H1 (cell line): ENCODE measurements around the gene ANKDD1A. TPM values are rescaled to one million over a fixed set of nuclear protein-coding genes. Genes with fewer than 3 reads are reported as not detected.

Experiments
- CTCF ChIA-PET: fragments of 300-600 bp; sonication (Branson Sonifier 250); formaldehyde crosslinking; loops from one replicate; lab custom pipeline; 2021; ENCODE audit not compliant: partially characterized antibody; lab: Charles Lee
- POLR2A ChIA-PET: fragments of 300-600 bp; sonication (Branson Sonifier 250); formaldehyde crosslinking; loops from one replicate; lab custom pipeline; 2021; ENCODE audit warnings: inconsistent platforms; ENCODE audit not compliant: partially characterized antibody; lab: Charles Lee
- DNase-seq, 2 experiments: peaks; one replicate each; pipeline versions ENCODE4 v3.0.0 to v3.0.0-alpha.2; 2010 to 2022; ENCODE audit warnings: low spot score in 2 of 2, low read depth in 1 of 2, mixed read lengths in 1 of 2
- FAIRE-seq: peaks from 2 replicates; lab custom pipeline; 2011; peaks lifted over from hg19 to GRCh38; lab: Jason Lieb, UNC
- H2AFZ ChIP-seq: 2 replicates; pipeline ENCODE4 v1.8.1; 2012; ENCODE audit warnings: low read length, inconsistent platforms
- H2AK5ac ChIP-seq: 2 replicates; pipeline ENCODE4 v1.6.1; 2013; ENCODE audit warnings: low read depth, low read length
- H2BK120ac ChIP-seq: replicated peaks from 2 replicates; pipeline ENCODE3; 2013; ENCODE audit warnings: low read depth, low read length, inconsistent platforms
- H2BK12ac ChIP-seq: 2 replicates; pipeline ENCODE4 v1.6.1; 2013; ENCODE audit warnings: low read depth, low read length
- H2BK15ac ChIP-seq: 2 replicates; pipeline ENCODE4 v1.6.1; 2013; ENCODE audit warnings: low read length
- H2BK20ac ChIP-seq: 2 replicates; pipeline ENCODE4 v1.6.1; 2013; ENCODE audit warnings: low read length
- H2BK5ac ChIP-seq: 2 replicates; pipeline ENCODE4 v1.6.1; 2013; ENCODE audit warnings: low read depth, low read length
- H3K14ac ChIP-seq: 2 replicates; pipeline ENCODE4 v1.6.1; 2013; ENCODE audit warnings: inconsistent platforms; ENCODE audit not compliant: insufficient read length
- H3K18ac ChIP-seq: 2 replicates; pipeline ENCODE4 v1.6.1; 2013; ENCODE audit warnings: low read length; ENCODE audit errors: extremely low read depth
- H3K23ac ChIP-seq: 2 replicates; pipeline ENCODE4 v1.6.1; 2013; ENCODE audit warnings: inconsistent platforms; ENCODE audit not compliant: insufficient read length
- H3K23me2 ChIP-seq: 2 replicates; pipeline ENCODE4 v1.6.1; 2013; ENCODE audit warnings: low read depth, low read length
- H3K27ac ChIP-seq: 2 replicates; pipeline ENCODE4 v1.6.1; 2011; ENCODE audit warnings: low read depth, low read length, inconsistent platforms
- H3K27me3 ChIP-seq, 4 experiments: replicated peaks in 1 of 4; 1 replicate in 1 of 4; 2 replicates in 3 of 4; pipeline versions ENCODE4 v1.6.1 to v1.8.1; 2011 to 2013; ENCODE audit warnings: low read length in 3 of 4, mild to moderate bottlenecking in 3 of 4, inconsistent platforms in 2 of 4, mixed read lengths in 2 of 4, moderate library complexity in 1 of 4; ENCODE audit not compliant: control insufficient read depth in 3 of 4, insufficient read depth in 3 of 4; ENCODE audit errors: extremely low read depth in 1 of 4
- H3K36me3 ChIP-seq, 4 experiments: 2 replicates each; pipeline versions ENCODE4 v1.6.1 to v1.8.1; 2011 to 2013; ENCODE audit warnings: mild to moderate bottlenecking in 4 of 4, low read length in 3 of 4, moderate library complexity in 2 of 4, control low read depth in 1 of 4, inconsistent platforms in 1 of 4; ENCODE audit not compliant: insufficient read depth in 4 of 4, control insufficient read depth in 2 of 4
- H3K4ac ChIP-seq: replicated peaks from 2 replicates; pipeline ENCODE3; 2013; ENCODE audit warnings: low read length, low read depth, mixed read lengths, inconsistent platforms; ENCODE audit not compliant: insufficient read length
- H3K4me1 ChIP-seq, 4 experiments: replicated peaks in 1 of 4; 1 replicate in 1 of 4; 2 replicates in 3 of 4; pipeline versions ENCODE4 v1.6.1 to v1.8.1; 2011 to 2013; ENCODE audit warnings: low read length in 3 of 4, inconsistent platforms in 2 of 4, mixed read lengths in 1 of 4; ENCODE audit not compliant: insufficient read depth in 4 of 4, control insufficient read depth in 3 of 4
- H3K4me2 ChIP-seq, 2 experiments: 2 replicates each; pipeline versions ENCODE4 v1.6.1 to v1.8.1; 2011 to 2013; ENCODE audit warnings: low read depth in 2 of 2, low read length in 2 of 2, control low read depth in 1 of 2, inconsistent platforms in 1 of 2, mild to moderate bottlenecking in 1 of 2; ENCODE audit not compliant: insufficient read depth in 1 of 2
- H3K4me3 ChIP-seq, 4 experiments: fragments of 200-600, 300-600 bp in 1 of 4; sonication (generic), shearing (Covaris generic), sonication (Bioruptor Twin) in 1 of 4; 2 replicates each; pipeline versions ENCODE4 v1.5.1 to v1.8.1; 2011 to 2016; ENCODE audit warnings: low read length in 4 of 4, low read depth in 3 of 4, control low read depth in 2 of 4, inconsistent platforms in 2 of 4, mild to moderate bottlenecking in 2 of 4, mixed read lengths in 1 of 4, moderate library complexity in 1 of 4; ENCODE audit not compliant: insufficient read depth in 2 of 4; ENCODE audit errors: extremely low read depth in 1 of 4
- H3K56ac ChIP-seq: replicated peaks from 2 replicates; pipeline ENCODE3; 2013; ENCODE audit warnings: low read depth, mild to moderate bottlenecking, mixed read lengths, low read length, inconsistent platforms; ENCODE audit not compliant: insufficient read length
- H3K79me1 ChIP-seq: 2 replicates; pipeline ENCODE4 v1.6.1; 2013; ENCODE audit warnings: low read depth, low read length, control low read depth
- H3K79me2 ChIP-seq, 2 experiments: 2 replicates each; pipeline versions ENCODE4 v1.6.1 to v1.8.1; 2012 to 2013; ENCODE audit warnings: low read length in 2 of 2, mild to moderate bottlenecking in 2 of 2, inconsistent platforms in 1 of 2; ENCODE audit not compliant: insufficient read depth in 2 of 2, control insufficient read depth in 1 of 2
- H3K9ac ChIP-seq, 4 experiments: replicated peaks in 1 of 4; 1 replicate in 1 of 4; 2 replicates in 3 of 4; pipeline versions ENCODE4 v1.6.1 to v1.8.1; 2011 to 2013; ENCODE audit warnings: low read depth in 3 of 4, low read length in 3 of 4, control low read depth in 2 of 4, mild to moderate bottlenecking in 2 of 4, moderate library complexity in 2 of 4, inconsistent platforms in 1 of 4; ENCODE audit errors: extremely low read depth in 1 of 4
- H3K9me3 ChIP-seq, 2 experiments: 2 replicates each; pipeline versions ENCODE4 v1.6.1 to v1.8.1; 2012 to 2013; ENCODE audit warnings: mild to moderate bottlenecking in 2 of 2, moderate library complexity in 2 of 2, control low read depth in 1 of 2, inconsistent platforms in 1 of 2, low read depth in 1 of 2, low read length in 1 of 2, mixed read lengths in 1 of 2; ENCODE audit not compliant: insufficient read depth in 2 of 2
- H4K20me1 ChIP-seq, 2 experiments: replicated peaks in 1 of 2; 2 replicates each; pipeline versions ENCODE3 to v1.8.1; 2011 to 2013; ENCODE audit warnings: inconsistent platforms in 2 of 2, low read length in 2 of 2, mild to moderate bottlenecking in 1 of 2; ENCODE audit not compliant: insufficient read depth in 2 of 2, control insufficient read depth in 1 of 2
- H4K5ac ChIP-seq: 2 replicates; pipeline ENCODE4 v1.6.1; 2013; ENCODE audit warnings: low read length, low read depth, mixed read lengths, inconsistent platforms; ENCODE audit not compliant: insufficient read length
- H4K8ac ChIP-seq: 2 replicates; pipeline ENCODE4 v1.8.0; 2013; ENCODE audit warnings: mild to moderate bottlenecking, moderate library complexity, low read length, inconsistent platforms; ENCODE audit not compliant: insufficient read depth; ENCODE audit errors: extremely low read depth
- H4K91ac ChIP-seq: replicated peaks from 2 replicates; pipeline ENCODE3; 2013; ENCODE audit warnings: low read length, mixed read lengths, inconsistent platforms; ENCODE audit not compliant: insufficient read length
- ATF2 ChIP-seq: IDR thresholded peaks from 2 replicates; pipeline ENCODE4 v1.6.1; 2012; ENCODE audit warnings: low read length, inconsistent platforms
- ATF3 ChIP-seq: IDR thresholded peaks from 2 replicates; pipeline ENCODE4 v1.6.1; 2011; ENCODE audit warnings: low read depth, mild to moderate bottlenecking, low read length; ENCODE audit not compliant: insufficient read depth
- BRCA1 ChIP-seq: IDR thresholded peaks from 2 replicates; pipeline ENCODE4 v1.6.1; 2012; ENCODE audit warnings: low read depth, low read length, improper control_type of control experiment
- CBX8 ChIP-seq: fragments of 300-800, 300-1000 bp; sonication (generic); IDR thresholded peaks from 2 replicates; pipeline ENCODE4 v1.7.1; 2016; ENCODE audit warnings: low read depth, low read length, borderline replicate concordance
- JUN ChIP-seq: IDR thresholded peaks from 2 replicates; pipeline ENCODE4 v1.6.1; 2011; ENCODE audit warnings: low read depth, mild to moderate bottlenecking, improper control_type of control experiment, low read length
- KDM5A ChIP-seq: fragments of 200-600 bp; IDR thresholded peaks from 2 replicates; pipeline ENCODE4 v1.7.1; 2012; ENCODE audit warnings: mild to moderate bottlenecking, low read length, inconsistent platforms, mixed read lengths
- POLR2AphosphoS5 ChIP-seq: IDR thresholded peaks from 2 replicates; pipeline ENCODE4 v1.6.1; 2011; ENCODE audit warnings: low read depth, low read length
- RFX5 ChIP-seq: IDR thresholded peaks from 2 replicates; pipeline ENCODE4 v1.6.1; 2011; ENCODE audit warnings: low read depth, low read length, improper control_type of control experiment, borderline replicate concordance
- SIRT6 ChIP-seq: IDR thresholded peaks from one replicate; pipeline ENCODE4 v1.7.1; 2012; ENCODE audit warnings: low read length, inconsistent platforms
- TAF1 ChIP-seq: IDR thresholded peaks from 2 replicates; pipeline ENCODE4 v1.6.1; 2011; ENCODE audit warnings: mild to moderate bottlenecking, low read depth, low read length
- TAF7 ChIP-seq: optimal IDR thresholded peaks from 2 replicates; pipeline ENCODE3; 2011; ENCODE audit warnings: low read depth, mild to moderate bottlenecking, inconsistent platforms, low read length, moderate library complexity, borderline replicate concordance
- YY1 ChIP-seq: IDR thresholded peaks from 2 replicates; pipeline ENCODE4 v1.6.1; 2011; ENCODE audit warnings: low read depth, mild to moderate bottlenecking, low read length
- WGBS, 2 experiments: shearing (Covaris generic) in 1 of 2; methylation state at CpG; one replicate each; pipeline versions ENCODE4 v1.1.6 to v1.1.7; 2013 to 2015; ENCODE audit warnings: low lambda C conversion rate in 2 of 2, mixed read lengths in 2 of 2, inconsistent platforms in 1 of 2, low coverage in 1 of 2, missing lambda C conversion rate in 1 of 2; ENCODE audit not compliant: insufficient replicate concordance in 2 of 2, insufficient coverage in 1 of 2, insufficient read length in 1 of 2; ENCODE audit errors: extremely low coverage in 1 of 2, missing lambda C conversion rate in 1 of 2; 5-methylcytosine and 5-hydroxymethylcytosine counted together
- polyA plus RNA-seq, 7 experiments: library from polyadenylated mRNA; depleted of rRNA in 3 of 7; stranded (reverse) in 5 of 7; unstranded in 2 of 7; fragments of >200 nt in 5 of 7; fragments of 200-250 nt in 2 of 7; gene quantifications; 1 replicate in 5 of 7; 2 replicates in 1 of 7; 4 replicates in 1 of 7; pipeline versions ENCODE4 v1.2.1 to v1.2.3, GENCODE V29; 2011 to 2013; ENCODE audit warnings: missing spikeins in 2 of 7, mixed read lengths in 2 of 7
- total RNA-seq: library from RNA; stranded (reverse); fragmentation: NEBNext Ultra II Directional; extraction: Animal tissue kit (Norgen Biotek cat#: 25700); gene quantifications from 2 replicates; pipeline ENCODE4 v1.2.1, GENCODE V29; 2021

The ANKDD1A gene
- total and polyA plus RNA-seq, 2 of the 8 experiments (the other 6 are each of a cell fraction or from before 2014, with no cell fraction given), result 4.1 to 5.0 TPM

DNA sequence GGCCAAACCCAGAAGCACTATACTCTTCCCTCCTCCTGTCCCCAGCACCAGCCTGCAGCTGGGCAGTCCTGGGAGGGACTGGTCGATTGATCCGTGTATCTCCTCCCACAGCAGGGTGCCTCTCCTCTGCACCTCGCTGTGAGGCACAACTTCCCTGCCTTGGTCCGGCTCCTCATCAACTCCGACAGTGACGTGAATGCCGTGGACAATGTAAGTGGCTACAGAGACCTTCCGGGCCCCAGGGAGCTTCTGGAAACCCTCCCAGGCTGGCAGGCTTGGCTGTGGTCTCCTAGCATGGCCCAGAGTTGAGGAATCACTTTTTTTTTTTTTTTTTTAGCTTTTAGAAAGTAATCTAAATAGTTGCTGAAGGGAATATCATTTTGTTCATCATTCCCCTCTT lies 30.7 kb downstream of the ANKDD1A start:
- no peak overlapping the region for H3K56ac ChIP-seq
- H3K14ac ChIP-seq, result no peak overlapping the region
- H3K18ac ChIP-seq, result no peak overlapping the region
- no peak overlapping the region for H2BK12ac ChIP-seq
- H3K23me2 ChIP-seq, result no peaks in the 10 kb centered on the region
- peaks cover 0 to 3% of the 10 kb centered on the region in 2 experiments for H4K20me1 ChIP-seq
- H4K5ac ChIP-seq, result no peak overlapping the region
- H3K79me2 ChIP-seq, result no peaks in the 10 kb centered on the region
- no peaks in the 10 kb centered on the region for H3K9me3 ChIP-seq
- FAIRE-seq (no peak), DNase-seq (peak in 1 of 2 experiments; percentile 41)
- H4K91ac ChIP-seq, result no peak overlapping the region
- no peak overlapping the region for H3K9ac ChIP-seq
- H2AK5ac ChIP-seq, result no peak overlapping the region
- no peak overlapping the region for H3K4me2 ChIP-seq
- no peaks in the 10 kb centered on the region for H3K4me1 ChIP-seq
- 81% methylated on average over 8 of the region's 8 CpGs; no CpG with 5 or more reads in 1 of the 2 experiments for WGBS, 2 experiments
- no peak overlapping the region for H3K4ac ChIP-seq
- H3K27me3 ChIP-seq, result no peaks in the 10 kb centered on the region
- no peaks in the 10 kb centered on the region for H3K79me1 ChIP-seq
- no peak overlapping the region for H2AFZ ChIP-seq
- POLR2A ChIA-PET, result no interaction called here
- no peak overlapping the region for H3K4me3 ChIP-seq
- no peaks in the 10 kb centered on the region for H3K36me3 ChIP-seq
- no peak overlapping the region for H2BK5ac ChIP-seq
- H2BK120ac ChIP-seq, result no peak overlapping the region
- no peak overlapping the region for H3K23ac ChIP-seq
- no peak overlapping the region for H3K27ac ChIP-seq
- H4K8ac ChIP-seq, result peak overlapping the region; percentile 8; the same call in 1 of the 2 replicates
- CTCF ChIA-PET, result interaction anchor here (2.1 kb wide), 1 partner anchor 20 kb away, joined by 10 read pairs; no protein-coding TSS in a partner anchor
- H2BK20ac ChIP-seq, result no peak overlapping the region
- H2BK15ac ChIP-seq, result no peak overlapping the region
- TF ChIP-seq RFX5, result no peak
- TF ChIP-seq TAF1, result no peak
- no peak for TF ChIP-seq KDM5A
- TF ChIP-seq JUN, result no peak
- TF ChIP-seq ATF3, result no peak
- TF ChIP-seq TAF7, result no peak
- TF ChIP-seq BRCA1, result no peak
- TF ChIP-seq SIRT6, result no peak
- TF ChIP-seq POLR2AphosphoS5, result no peak
- no peak for TF ChIP-seq CBX8
- TF ChIP-seq YY1, result no peak
- TF ChIP-seq ATF2, result no peak
